NCI-H526 treated with DMSO at 0.1 percent for 48 hours (cell line): ENCODE data around the gene TRIM8.
"Not testable (repeated sequence)": the region's sequence is repeated elsewhere in the genome, so short reads cannot be mapped to it uniquely, and the experiment has no call there.

ENCODE experiments used
- DNase-seq: peaks from one replicate; lab custom pipeline; 2025; lab: John Stamatoyannopoulos, UW

Gene TRIM8

DNA sequence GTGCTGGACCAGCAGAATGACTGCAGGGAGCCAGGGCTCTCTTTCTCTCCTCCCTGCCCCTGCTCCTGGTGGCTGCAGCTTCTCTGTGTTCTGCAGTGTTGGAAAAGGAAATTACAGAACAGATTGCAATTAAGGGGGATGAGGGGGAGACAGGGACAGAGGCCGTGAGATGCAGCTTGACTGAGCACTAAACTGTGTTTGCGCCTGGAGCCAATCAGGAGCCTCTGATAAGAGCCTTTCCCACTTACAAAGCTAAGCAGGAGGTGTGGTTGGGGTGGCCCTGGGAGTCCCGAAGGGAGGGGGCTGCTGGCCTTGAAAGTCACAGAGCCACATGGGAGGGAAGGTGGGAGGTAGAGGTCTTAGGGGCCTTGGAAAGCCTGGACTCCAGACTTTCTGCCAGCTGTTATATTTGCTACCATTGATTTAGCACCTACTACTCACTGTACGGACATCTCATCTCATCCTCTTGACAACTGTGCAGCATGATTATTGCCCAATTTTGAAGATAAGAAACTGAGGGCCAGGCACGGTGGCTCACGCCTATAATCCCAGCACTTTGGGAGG is 26.7 kb downstream of the TRIM8 start:
- no peak for DNase-seq

GRCh38 chr10:102673236-102673818 is 29.0 kb downstream of the TRIM8 start:
- DNase-seq = no peak

GRCh38 chr10:102673819-102674511 is 29.7 kb downstream of the TRIM8 start:
- no peak for DNase-seq

DNA sequence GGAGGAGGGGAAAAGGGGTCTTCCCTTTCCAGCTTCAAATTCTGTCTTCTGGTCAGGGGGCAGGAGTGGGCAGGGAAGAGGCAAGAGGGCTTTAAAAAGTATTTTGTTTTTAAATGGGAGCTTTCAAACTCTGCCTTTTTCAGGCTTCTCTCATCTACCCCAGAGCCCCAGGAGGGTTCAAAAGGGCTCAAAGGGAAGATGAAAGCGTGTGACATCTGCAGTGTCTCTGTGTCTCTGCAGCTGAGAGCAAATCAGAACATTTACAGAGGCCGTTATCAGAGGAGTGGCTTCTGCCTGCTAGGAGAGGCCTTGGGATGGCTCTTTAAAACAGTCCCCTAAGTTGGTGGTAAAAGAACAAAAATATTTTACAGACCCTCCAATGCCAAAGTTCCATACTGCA is 30.3 kb downstream of the TRIM8 start:
- no peak for DNase-seq

DNA sequence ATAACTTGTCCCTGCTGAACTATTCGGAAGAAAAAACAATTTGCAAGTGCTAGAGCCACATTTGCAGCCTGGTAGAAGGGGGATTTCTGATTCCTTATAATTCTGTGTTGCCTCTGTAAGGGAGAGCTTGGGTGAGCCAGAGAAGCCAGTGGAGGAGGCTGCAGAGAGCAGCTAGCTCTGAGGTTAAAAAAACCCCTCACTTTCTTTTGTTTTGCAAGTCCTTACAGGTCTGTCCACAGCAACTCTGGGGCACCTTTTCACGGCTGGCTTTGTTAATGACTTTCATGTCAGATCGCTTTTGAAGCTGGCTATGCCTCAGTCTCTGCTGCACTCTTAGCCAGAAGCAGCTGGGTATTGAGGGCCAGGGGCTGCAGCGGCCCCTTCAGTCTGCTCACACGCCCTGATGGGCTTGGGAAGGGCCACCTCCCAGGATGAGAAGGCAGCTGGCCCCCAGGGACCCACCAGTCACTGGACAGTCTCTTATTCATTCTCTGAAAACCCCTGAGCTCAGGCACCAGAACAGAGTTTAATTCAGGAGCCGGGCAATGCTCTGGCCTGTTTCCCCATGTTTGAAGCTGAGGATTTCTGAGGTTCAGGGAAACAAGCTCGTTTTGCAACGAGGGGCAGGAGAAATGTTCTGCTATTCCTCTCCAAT is 30.9 kb downstream of the TRIM8 start:
- no peak for DNase-seq

DNA sequence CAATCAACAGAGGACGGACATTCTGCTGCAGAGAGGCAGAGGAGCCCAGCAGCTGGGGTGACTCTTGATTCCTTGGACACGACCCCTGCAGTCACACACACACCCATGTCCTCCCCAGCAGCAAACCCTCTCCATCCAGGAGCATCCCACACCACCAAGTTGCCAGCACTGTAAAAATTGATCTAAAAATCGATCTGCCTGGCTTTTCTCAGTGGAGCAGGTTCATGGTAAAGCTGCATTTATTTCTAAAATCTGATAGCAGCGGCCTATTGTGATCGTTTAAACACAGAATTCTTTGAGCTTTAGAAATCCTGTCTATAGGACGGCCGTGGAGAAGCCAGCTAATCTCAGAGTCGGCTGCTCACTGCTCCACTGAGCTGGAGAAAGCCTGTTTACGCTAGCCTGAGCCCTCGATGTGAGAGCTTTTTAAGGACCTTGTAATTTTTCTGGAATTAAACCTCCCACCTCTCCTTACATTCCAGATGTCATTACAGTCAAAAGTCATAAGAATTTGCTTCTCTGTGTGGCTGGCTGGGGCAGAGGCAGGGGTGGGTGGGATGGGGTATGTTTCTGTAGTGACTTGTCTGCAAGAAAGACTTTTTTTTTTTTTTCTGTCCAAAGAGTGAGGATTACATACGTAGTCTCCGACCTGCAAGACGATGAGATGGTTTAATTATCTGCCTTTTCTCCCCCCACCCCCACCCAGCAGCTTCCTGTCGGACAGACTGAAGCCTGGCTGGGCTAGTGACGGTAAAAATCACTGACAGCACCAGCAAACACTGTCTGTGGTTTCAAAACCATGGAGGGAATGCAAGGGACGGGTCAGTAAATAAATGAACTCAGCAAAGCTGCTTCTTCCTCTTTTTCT is 31.6 kb downstream of the TRIM8 start:
- no peak for DNase-seq

GRCh38 chr10:102676534-102677315 is 32.4 kb downstream of the TRIM8 start:
- DNase-seq = no peak

DNA sequence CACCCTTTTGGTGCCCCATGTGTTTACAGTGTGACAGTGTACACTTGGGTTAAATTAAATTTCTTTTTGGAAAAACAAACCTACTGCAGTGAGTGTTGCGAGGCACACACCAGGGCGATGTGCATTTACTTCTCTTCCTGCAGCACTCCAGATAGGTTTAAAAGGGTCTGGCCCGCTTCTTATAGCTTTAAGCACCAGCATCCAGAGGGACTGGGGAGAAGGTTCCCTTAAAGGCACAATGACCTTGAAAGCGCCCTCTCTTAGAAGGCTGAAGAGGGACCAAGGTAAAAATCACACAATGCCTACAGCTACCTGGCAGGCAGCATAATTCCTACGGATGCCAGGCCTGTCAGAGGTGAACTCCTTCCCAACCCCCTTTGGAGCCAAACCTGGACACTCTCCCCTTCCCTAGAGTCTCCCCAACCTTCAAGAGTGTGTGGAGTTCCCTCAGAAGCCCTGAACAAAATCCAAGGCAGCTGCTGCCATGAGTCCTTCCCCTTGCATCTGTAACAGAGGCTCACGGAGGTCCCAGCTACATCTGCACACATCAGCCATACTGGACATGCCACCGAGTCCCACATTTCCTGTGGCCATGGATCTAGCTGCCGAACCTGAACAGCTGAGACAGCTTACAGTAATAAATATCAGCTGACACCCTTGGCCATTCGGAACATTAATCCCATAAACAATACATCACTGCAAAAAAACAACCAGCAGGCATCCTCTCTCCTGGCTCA is 33.2 kb downstream of the TRIM8 start:
- no peak for DNase-seq

GRCh38 chr10:102678068-102678400 is 33.8 kb downstream of the TRIM8 start:
- no peak for DNase-seq

- DNase-seq = peak; percentile 2
These were observed 34.6 kb downstream of the TRIM8 start for GRCh38 chr10:102678842-102679289.

DNA sequence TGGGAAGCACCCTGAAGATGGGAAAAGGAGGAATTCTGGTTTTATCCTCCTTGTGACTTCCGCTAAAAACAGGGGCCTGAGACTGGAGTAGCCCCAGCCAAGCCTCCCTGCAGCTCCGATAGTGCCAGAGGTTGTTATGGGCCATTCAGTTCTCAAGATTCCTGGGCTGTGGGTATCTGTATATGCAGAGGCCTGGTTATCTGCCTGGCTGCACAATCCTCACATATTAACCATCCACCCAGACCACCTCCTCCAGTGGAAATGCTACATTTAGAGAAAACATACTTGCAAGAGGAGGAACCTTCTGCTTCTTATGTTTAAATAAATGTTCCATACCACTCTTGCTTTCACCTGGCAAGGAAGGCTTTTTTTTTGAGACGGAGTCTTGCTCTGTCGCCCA is 35.3 kb downstream of the TRIM8 start:
- DNase-seq = no peak

- no peak for DNase-seq
These were observed 37.4 kb downstream of the TRIM8 start for GRCh38 chr10:102681696-102682095.

GRCh38 chr10:102682416-102682815 is 38.1 kb downstream of the TRIM8 start:
- DNase-seq = no peak

DNA sequence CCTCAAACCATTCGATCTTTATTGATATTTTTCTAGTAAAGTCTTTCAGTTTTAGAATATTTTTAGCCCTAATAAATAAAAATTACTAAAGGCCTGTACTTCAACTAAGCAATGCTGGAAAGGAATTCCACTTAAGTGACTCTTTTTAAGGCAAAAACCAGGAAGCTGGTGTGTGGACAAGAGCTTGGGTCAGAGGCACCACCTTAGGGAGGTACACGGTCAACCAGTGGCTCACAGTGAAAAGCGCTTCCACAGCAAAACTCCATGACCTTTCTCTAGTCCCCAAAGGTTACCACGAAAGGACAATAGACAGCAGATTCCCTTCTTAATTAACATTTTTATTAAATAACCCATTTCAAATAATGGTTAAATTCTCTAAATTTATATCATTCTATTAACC is 38.7 kb downstream of the TRIM8 start:
- DNase-seq = no peak

DNA sequence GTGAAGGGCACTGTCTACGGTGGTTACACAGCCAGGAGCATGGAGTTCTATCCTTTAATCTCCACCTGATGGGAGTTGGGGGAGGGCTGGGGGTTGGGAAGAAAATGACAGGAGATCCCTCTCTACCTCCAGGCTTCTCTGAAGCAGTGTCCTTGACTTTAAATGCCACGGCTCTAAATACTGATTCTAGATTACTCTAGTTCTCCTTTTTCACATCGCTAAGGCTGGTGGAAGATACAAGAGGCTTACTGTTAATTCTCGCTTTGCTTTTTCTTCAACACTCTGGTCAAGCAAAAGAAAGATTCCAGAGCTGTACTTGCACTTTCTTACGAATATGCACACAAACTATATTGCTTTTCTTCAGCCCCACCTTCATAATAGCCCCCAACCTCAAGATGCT is 39.5 kb downstream of the TRIM8 start:
- no peak for DNase-seq

DNA sequence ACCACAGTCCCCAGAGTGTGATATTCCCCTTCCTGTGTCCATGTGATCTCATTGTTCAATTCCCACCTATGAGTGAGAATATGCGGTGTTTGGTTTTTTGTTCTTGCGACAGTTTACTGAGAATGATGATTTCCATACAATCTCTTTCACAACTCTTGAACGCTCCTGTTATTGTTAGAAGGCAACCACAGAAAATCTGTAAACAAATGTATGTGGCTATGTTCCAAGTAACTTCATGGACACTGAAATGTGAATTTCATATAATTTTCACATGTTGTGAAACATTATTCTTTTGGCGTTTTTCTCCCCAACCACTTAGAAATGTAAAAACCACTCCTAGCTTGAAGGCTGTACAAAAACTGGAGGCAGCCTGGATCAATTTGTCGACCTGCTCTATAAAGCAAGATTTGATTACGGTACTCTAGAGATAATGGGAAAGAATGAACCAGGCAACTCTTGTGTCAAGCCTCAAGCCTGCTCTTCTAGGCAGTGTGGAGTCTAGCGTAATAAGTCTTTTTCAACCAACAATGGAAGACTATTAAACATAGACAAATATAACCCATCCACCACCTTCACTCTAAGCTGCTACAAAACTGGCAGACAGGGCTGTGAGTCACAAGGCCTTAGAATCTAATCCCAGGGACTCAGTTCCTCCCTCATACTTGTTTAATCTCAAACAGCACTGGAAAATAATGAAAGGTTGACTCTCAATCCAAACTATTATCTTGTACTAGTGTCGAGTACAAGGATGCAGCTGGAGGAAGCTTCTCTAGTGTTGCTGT is 47.2 kb downstream of the TRIM8 start:
- DNase-seq = no peak

GRCh38 chr10:102695401-102695800 is 51.1 kb downstream of the TRIM8 start:
- DNase-seq = not testable (repeated sequence)

DNA sequence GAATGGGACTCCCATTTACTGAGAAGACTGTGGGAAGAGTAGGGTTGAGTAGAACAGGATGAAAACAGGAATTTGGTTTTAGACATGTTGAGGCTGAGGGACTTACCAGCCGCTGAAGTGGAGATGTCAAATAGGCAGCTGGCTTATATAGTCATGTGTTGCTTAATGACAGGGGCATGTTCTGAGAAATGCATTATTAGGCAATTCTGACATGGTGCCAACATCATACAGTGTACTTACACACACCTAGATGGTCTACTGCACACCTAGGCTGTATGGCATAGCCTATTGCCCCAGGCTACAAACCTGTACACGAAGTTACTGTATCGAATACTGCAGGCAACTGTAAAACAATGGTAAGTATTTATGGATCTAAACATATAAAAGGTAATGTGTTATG is 52.5 kb downstream of the TRIM8 start:
- no peak for DNase-seq

DNA sequence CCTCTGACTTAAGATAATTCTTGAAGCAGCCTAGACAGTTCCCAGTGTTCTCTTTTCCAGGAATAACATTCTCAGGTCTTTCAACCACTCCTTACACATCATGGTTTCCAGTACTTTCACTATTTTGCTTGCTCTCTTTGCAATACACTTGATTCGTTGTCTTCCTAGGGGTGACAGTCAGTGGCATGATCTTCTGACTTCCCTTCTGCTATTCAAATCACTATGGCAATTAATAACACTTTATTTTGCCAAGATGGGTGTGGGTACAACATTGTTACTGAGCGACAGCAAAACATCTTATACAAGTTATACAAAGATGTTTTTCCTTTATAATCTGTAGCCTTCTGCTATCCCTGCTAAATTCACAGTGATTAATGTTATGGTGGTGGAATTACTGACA is 54.6 kb downstream of the TRIM8 start:
- no peak for DNase-seq

GRCh38 chr10:102701272-102701671 is 57.0 kb downstream of the TRIM8 start:
- DNase-seq = no peak
